HG03354 (cell line): Measurements from ENCODE around the gene OVOL2.
"Not testable (repeated sequence)": the region's sequence is repeated elsewhere in the genome, so short reads cannot be mapped to it uniquely, and the experiment has no call there.

Experiments
- ATAC-seq: cut with Tn5 transposase; IDR thresholded peaks from one replicate; pipeline ENCODE4 v1.9.1; 2021; ENCODE audit warnings: mild to moderate bottlenecking; ENCODE audit not compliant: unreplicated experiment, poor library complexity, severe bottlenecking

OVOL2 gene

DNA sequence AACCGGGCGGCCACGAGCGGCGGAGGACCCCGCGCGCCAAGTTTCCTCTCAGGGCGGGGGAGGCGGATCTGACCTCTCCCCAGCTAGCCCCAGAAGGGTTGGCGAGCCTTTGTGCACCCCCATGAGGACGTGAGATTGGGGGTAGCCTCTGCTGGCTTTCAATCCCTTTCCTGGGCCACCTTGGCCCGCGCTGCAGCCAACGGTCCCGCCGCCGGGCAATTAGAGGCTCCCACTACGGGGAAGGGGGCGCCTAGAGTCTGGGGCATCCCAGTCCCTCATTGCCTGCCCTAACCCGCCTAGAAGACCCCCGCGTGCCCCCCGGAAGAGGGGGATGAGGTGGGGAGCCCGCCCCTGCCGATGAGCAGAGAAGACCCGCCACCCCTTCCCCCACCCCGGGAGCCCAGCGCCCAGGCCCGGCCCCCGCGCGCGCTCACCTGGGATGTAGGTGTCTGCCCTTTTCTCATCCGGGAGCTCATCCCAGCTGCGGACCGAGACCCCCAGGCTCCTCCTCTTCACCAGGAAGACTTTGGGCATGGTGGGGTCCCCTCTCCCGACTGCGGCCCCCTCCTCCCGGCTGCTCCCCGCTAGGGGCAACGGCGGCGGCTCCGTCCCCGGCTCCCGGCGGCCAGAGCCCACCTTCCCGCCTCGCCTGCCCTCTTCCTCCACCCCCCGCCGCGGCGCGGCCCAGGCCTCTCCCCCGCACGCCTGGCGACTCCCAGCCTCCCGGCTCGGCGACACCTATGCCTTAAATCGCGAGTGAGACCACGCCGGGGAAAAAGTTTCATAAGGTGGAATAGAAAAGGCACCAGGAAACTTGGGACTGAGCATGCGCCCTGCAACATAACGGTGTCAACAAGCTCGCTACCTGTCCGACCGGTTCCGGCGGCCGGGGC lies at the start of gene OVOL2:
Gene OVOL2, minus strand, starts transcription at position 816 of the 893 bp plus-strand sequence. Its CDS starts 282 bp downstream, at position 534.
- no peak for ATAC-seq

DNA sequence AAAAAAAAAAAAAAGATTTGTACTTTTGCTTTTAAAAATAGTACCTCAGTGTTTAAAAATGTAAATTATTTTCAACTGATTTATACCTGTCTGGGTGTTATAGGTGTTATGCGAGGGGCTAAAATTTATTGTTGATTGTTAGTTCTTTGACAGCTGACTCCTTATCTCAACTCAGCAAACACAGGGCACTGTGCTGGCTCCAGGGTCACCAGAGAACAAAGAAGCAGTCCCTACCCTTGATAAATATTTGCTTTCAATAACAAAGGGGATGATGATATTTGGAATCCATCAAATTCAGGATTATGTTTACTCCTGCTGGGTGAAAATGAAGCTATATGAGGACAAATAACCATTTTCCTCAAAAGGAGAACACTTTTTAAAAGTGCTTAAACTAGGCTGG lies 45.8 kb upstream of the OVOL2 start:
- no peak for ATAC-seq

GRCh38 chr20:18101125-18101810 lies 43.6 kb upstream of the OVOL2 start:
- ATAC-seq = no peak

DNA sequence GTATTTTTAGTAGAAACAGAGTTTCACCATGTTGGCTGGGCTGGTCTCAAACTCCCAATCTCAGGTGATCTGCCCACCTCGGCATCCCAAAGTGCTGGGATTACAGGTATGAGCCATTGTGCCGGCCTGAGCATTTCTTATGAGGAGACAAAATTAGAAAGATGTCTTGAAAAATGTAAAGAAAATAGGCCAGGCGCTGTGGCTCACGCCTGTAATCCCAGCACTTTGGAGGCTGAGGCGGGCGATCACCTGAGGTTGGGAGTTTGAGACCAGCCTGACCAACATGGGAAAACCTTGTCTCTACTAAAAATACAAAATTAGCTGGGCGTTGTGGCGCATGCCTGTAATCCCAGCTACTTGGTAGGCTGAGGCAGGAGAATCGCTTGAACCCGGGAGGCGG lies 42.9 kb upstream of the OVOL2 start:
- ATAC-seq = not testable (repeated sequence)

GRCh38 chr20:18094191-18094590 lies 36.5 kb upstream of the OVOL2 start:
- ATAC-seq = no peak

DNA sequence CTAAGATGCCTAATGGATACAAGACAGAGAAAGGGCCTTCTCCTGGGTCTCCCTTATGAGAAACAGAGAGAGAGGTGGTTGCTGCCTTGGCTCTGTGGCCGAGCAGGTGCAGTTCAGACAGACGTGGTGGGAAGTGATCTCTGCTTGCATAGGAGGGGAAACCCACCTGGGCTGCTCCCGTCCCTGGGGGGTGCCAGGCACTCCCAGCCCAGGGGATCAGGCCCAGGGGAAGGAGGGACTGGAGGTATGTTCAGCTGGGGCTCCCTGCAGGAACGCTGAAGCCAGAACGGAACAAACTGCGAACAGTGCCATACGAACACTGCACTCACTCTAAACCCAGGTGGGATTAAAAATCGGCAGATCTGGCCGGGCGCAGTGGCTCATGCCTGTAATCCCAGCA lies 35.7 kb upstream of the OVOL2 start:
- no peak for ATAC-seq

DNA sequence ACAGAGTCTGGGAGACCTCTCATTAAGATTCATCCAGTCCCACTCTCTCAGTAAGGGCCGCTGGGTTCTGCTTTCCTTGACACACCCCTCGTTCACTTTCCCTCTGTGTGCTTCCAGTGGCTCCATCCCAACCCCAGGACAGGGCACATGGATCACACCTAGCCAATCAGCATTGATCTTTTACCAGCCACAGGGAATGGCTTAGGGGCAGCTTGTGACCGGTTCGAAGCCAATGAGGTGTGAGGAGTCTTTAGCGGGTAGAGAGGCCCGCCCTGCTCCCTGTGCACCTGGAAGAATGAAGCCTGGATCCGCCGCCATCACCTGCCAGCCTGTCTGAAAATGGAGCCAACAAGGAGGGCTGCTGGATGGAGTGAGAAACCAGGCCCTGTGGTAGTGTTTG lies 35.2 kb upstream of the OVOL2 start:
- ATAC-seq = no peak

GRCh38 chr20:18091623-18092022 lies 33.9 kb upstream of the OVOL2 start:
- ATAC-seq = no peak

GRCh38 chr20:18090477-18090876 lies 32.8 kb upstream of the OVOL2 start:
- no peak for ATAC-seq

- no peak for ATAC-seq
These were observed 32.3 kb upstream of the OVOL2 start for GRCh38 chr20:18090044-18090443.

GRCh38 chr20:18088841-18089240 lies 31.1 kb upstream of the OVOL2 start:
- not testable (repeated sequence) for ATAC-seq

GRCh38 chr20:18088298-18088697 lies 30.6 kb upstream of the OVOL2 start:
- ATAC-seq = not testable (repeated sequence)

GRCh38 chr20:18087054-18087453 lies 29.3 kb upstream of the OVOL2 start:
- ATAC-seq = no peak

GRCh38 chr20:18080836-18081235 lies 23.1 kb upstream of the OVOL2 start:
- ATAC-seq = not testable (repeated sequence)

- ATAC-seq = no peak
These were observed 22.1 kb upstream of the OVOL2 start for GRCh38 chr20:18079756-18080353.

GRCh38 chr20:18077157-18077556 lies 19.4 kb upstream of the OVOL2 start:
- ATAC-seq = no peak

DNA sequence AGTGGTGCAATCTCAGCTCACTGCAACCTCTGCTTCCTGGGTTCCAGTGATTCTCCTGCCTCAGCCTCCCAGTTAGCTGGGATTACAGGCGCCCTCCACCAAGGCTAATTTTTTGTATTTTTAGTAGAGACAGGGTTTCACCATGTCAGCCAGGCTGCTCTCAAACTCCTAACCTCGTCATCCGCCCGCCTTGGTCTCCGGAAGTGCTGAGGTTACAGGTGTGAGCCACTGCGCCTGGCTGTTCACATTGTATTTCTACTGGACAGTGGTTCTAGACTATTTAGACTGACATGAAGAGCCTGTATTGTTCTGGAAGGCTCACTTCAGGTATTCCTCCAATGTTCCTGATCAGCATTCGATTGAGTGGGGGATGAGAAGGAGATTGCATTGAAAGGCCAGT lies 14.8 kb upstream of the OVOL2 start:
- ATAC-seq = no peak

GRCh38 chr20:18066421-18067333 lies 9.0 kb upstream of the OVOL2 start:
- no peak for ATAC-seq

GRCh38 chr20:18063676-18064075 lies 6.0 kb upstream of the OVOL2 start:
- no peak for ATAC-seq

DNA sequence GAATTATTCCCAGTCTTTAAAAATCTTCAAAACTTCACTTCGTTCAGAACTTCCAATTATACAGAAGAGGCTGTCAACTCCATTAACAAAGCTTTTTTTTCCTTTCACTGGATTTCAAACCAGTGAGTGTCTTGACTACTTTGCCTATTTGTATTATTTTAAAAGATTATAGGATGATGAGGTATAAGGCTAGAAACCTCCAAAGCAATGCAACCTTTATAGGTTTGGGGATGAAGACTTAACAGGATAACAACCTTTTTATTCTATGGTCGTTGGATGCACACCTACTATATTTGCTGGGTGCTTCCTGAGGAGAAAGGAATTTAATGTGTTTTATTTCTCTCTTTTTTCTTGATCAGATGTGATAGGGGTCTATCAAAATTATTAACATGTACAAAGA lies 1.9 kb upstream of the OVOL2 start:
- no peak for ATAC-seq
